K562 (cell line): ENCODE measurements around the gene TRPC1. TPM values are rescaled to one million over a fixed set of nuclear protein-coding genes. Genes with fewer than 3 reads are reported as not detected.
A peak's percentile ranks its signal among the peaks of the same experiment; 100 is the strongest.

ENCODE experiments used
- ATAC-seq: fragments of 200-7000 bp; cut with Tn5 transposase; 3 replicates; pipeline ENCODE4 v1.9.1; 2020; ENCODE audit warnings: moderate library complexity
- BruUV-seq: library from RNA; stranded (reverse); fragments of 400-500 nt; replicated peaks from 2 replicates; lab custom pipeline; 2021; lab: Mats Ljungman, UMichigan
- CTCF ChIA-PET: fragments of 300-600 bp; formaldehyde crosslinking; extraction: SDS; loops from one replicate; lab custom pipeline; 2021; ENCODE audit warnings: low intra/inter-chr PET ratio; lab: Yijun Ruan, JAX
- POLR2A ChIA-PET: fragments of 300-600, 350-650 bp; sonication (Branson Sonifier 250); formaldehyde crosslinking; extraction: SDS; loops from one replicate; lab custom pipeline; 2021; ENCODE audit warnings: antibody characterized with exemption, inconsistent platforms; lab: Yijun Ruan, JAX
- DNase-seq, 4 experiments: peaks; one replicate each; pipeline versions ENCODE4 v3.0.0 to v3.0.0-alpha.2; 2011 to 2018; ENCODE audit warnings: low spot score in 3 of 4, mixed read lengths in 3 of 4; ENCODE audit errors: extremely low read depth in 1 of 4
- FAIRE-seq: peaks from 2 replicates; lab custom pipeline; 2011; peaks lifted over from hg19 to GRCh38; lab: Jason Lieb, UNC
- H2AFZ ChIP-seq: 2 replicates; pipeline ENCODE4 v1.6.0; 2011; ENCODE audit warnings: low read depth, low read length, control low read depth, inconsistent platforms
- H3K27ac ChIP-seq: fragments of 200-600 bp; 3 replicates; pipeline ENCODE4 v1.8.0; 2011; ENCODE audit warnings: low read depth, mild to moderate bottlenecking, control low read depth, inconsistent platforms, low read length, moderate library complexity, mixed read lengths; ENCODE audit errors: extremely low read depth
- H3K27me3 ChIP-seq, 2 experiments: fragments of 300-600 bp in 1 of 2; 2 replicates in 1 of 2; 3 replicates in 1 of 2; pipeline versions ENCODE4 v1.6.0 to v1.8.0; 2011; ENCODE audit warnings: inconsistent platforms in 2 of 2, low read length in 2 of 2, mild to moderate bottlenecking in 1 of 2, mixed read lengths in 1 of 2, moderate library complexity in 1 of 2; ENCODE audit not compliant: control insufficient read depth in 2 of 2, insufficient read depth in 2 of 2
- H3K36me3 ChIP-seq: fragments of 300-600 bp; 3 replicates; pipeline ENCODE4 v1.8.0; 2011; ENCODE audit warnings: mild to moderate bottlenecking, low read length, inconsistent platforms; ENCODE audit not compliant: control insufficient read depth, insufficient read depth
- H3K4me1 ChIP-seq, 2 experiments: fragments of 200-600 bp in 1 of 2; replicated peaks in 1 of 2; 2 replicates in 1 of 2; 3 replicates in 1 of 2; pipeline versions ENCODE4 v1.5.1 to v1.8.0; 2011; ENCODE audit warnings: inconsistent platforms in 2 of 2, low read length in 2 of 2, mild to moderate bottlenecking in 1 of 2, mixed read lengths in 1 of 2, moderate library complexity in 1 of 2; ENCODE audit not compliant: control insufficient read depth in 2 of 2, insufficient read depth in 2 of 2
- H3K4me2 ChIP-seq: 2 replicates; pipeline ENCODE4 v1.6.1; 2011; ENCODE audit warnings: low read length, control low read depth, inconsistent platforms, mixed read lengths; ENCODE audit not compliant: insufficient read depth
- H3K4me3 ChIP-seq: fragments of 200-600 bp; sonication (generic), shearing (Covaris generic); 2 replicates; pipeline ENCODE4 v1.5.1; 2016; ENCODE audit warnings: control low read depth, inconsistent platforms
- H3K79me2 ChIP-seq: fragments of 200-600 bp; 3 replicates; pipeline ENCODE4 v1.8.0; 2011; ENCODE audit warnings: low read length, inconsistent platforms; ENCODE audit not compliant: control insufficient read depth, insufficient read depth
- H3K9ac ChIP-seq, 2 experiments: 2 replicates each; pipeline versions ENCODE4 v1.6.0 to v1.6.1; 2011; ENCODE audit warnings: low read depth in 2 of 2, low read length in 2 of 2, control low read depth in 1 of 2, inconsistent platforms in 1 of 2, mild to moderate bottlenecking in 1 of 2, mixed read lengths in 1 of 2; ENCODE audit not compliant: insufficient read depth in 1 of 2
- H3K9me1 ChIP-seq: one replicate; pipeline ENCODE4 v1.6.0; 2011; ENCODE audit warnings: inconsistent platforms, mild to moderate bottlenecking, low read length, moderate library complexity; ENCODE audit not compliant: control insufficient read depth, insufficient read depth
- H3K9me3 ChIP-seq: replicated peaks from 2 replicates; pipeline ENCODE4 v1.5.1; 2011; ENCODE audit warnings: low read depth, low read length, inconsistent platforms; ENCODE audit not compliant: control insufficient read depth, insufficient read depth
- H4K20me1 ChIP-seq: replicated peaks from 2 replicates; pipeline ENCODE4 v1.6.1; 2011; ENCODE audit warnings: low read length, inconsistent platforms, mixed read lengths; ENCODE audit not compliant: control insufficient read depth, insufficient read depth
- CBX3 ChIP-seq, 2 experiments: IDR thresholded peaks; 1 replicate in 1 of 2; 2 replicates in 1 of 2; pipeline ENCODE4 v1.6.1; 2012; ENCODE audit warnings: inconsistent platforms in 2 of 2, low read length in 2 of 2, borderline replicate concordance in 1 of 2, control low read depth in 1 of 2
- E2F4 ChIP-seq: sonication (generic); formaldehyde crosslinking; IDR thresholded peaks from 2 replicates; pipeline ENCODE4 v1.8.0; 2022; ENCODE audit warnings: mild to moderate bottlenecking, low read depth, missing genetic modification reagents
- EP400 ChIP-seq: fragments of 450-650 bp; IDR thresholded peaks from 2 replicates; pipeline ENCODE4 v1.6.1; 2017; ENCODE audit warnings: antibody characterized with exemption, mild to moderate bottlenecking, moderate library complexity
- GABPB1 ChIP-seq: sonication (generic); formaldehyde crosslinking; IDR thresholded peaks from 2 replicates; pipeline ENCODE4 v1.8.0; 2022; ENCODE audit warnings: mild to moderate bottlenecking, missing genetic modification reagents
- KDM5B ChIP-seq: fragments of 200-600 bp; sonication (generic); IDR thresholded peaks from 2 replicates; pipeline ENCODE4 v1.6.1; 2012; ENCODE audit warnings: low read depth, mild to moderate bottlenecking, moderate library complexity, low read length, control low read depth, inconsistent platforms; ENCODE audit not compliant: insufficient replicate concordance
- NFIX ChIP-seq: fragments of 250-450 bp; sonication (Bioruptor Pico); IDR thresholded peaks from 2 replicates; pipeline ENCODE4 v1.4.0; 2020; ENCODE audit warnings: low read depth, mild to moderate bottlenecking, moderate library complexity
- PURB ChIP-seq: sonication (generic); formaldehyde crosslinking; IDR thresholded peaks from 2 replicates; pipeline ENCODE4 v1.9.0; 2021; ENCODE audit warnings: low read depth, mild to moderate bottlenecking, missing genetic modification reagents
- RBM17 ChIP-seq: fragments of 200-400 bp; formaldehyde crosslinking; IDR thresholded peaks from 2 replicates; pipeline ENCODE4 v1.6.1; 2017; ENCODE audit warnings: low read depth, mild to moderate bottlenecking, low read length, borderline replicate concordance
- RREB1 ChIP-seq: fragments of 250-450 bp; sonication (Bioruptor Pico); IDR thresholded peaks from 2 replicates; pipeline ENCODE4 v1.4.0; 2020
- SMARCB1 ChIP-seq: IDR thresholded peaks from 2 replicates; pipeline ENCODE4 v1.6.1; 2011; ENCODE audit warnings: improper control_type of control experiment, low read depth; ENCODE audit not compliant: insufficient read length
- SMC3 ChIP-seq: conservative IDR thresholded peaks from 2 replicates; pipeline ENCODE4 v1.6.1; 2011; ENCODE audit warnings: low read depth, low read length, improper control_type of control experiment; ENCODE audit not compliant: insufficient read depth
- U2AF1 ChIP-seq: fragments of 200-400 bp; formaldehyde crosslinking; optimal IDR thresholded peaks from 2 replicates; pipeline ENCODE3; 2017; ENCODE audit warnings: mild to moderate bottlenecking, low read depth, low read length, moderate library complexity
- ZFPM2 ChIP-seq: fragments of 250-450 bp; sonication (Bioruptor Pico); IDR thresholded peaks from 2 replicates; pipeline ENCODE4 v1.5.1; 2022; ENCODE audit warnings: mild to moderate bottlenecking
- ZNF324 ChIP-seq: fragments of 250-450 bp; sonication (Bioruptor Pico); IDR thresholded peaks from 2 replicates; pipeline ENCODE4 v1.4.0; 2020; ENCODE audit warnings: mild to moderate bottlenecking
- ZNF444 ChIP-seq: fragments of 250-450 bp; sonication (Bioruptor Pico); IDR thresholded peaks from 2 replicates; pipeline ENCODE4 v1.4.0; 2020; ENCODE audit warnings: mild to moderate bottlenecking, moderate library complexity
- WGBS: fragments of 100-300 bp; shearing (Covaris generic); methylation state at CpG from one replicate; pipeline ENCODE4 v1.1.6; 2016; ENCODE audit warnings: low coverage, mixed read lengths; ENCODE audit not compliant: insufficient coverage; ENCODE audit errors: missing lambda C conversion rate; 5-methylcytosine and 5-hydroxymethylcytosine counted together
- in situ Hi-C: fragments of 300-500 bp; cut with MboI; formaldehyde crosslinking; loops from 4 replicates; pipeline ENCODE4 v1.15.0; 2018; ENCODE audit warnings: inconsistent platforms, mixed read lengths
- intact Hi-C: fragments of 100-400 bp; cut with micrococcal nuclease; formaldehyde crosslinking; loops from 2 replicates; pipeline ENCODE4 v1.14.2; 2022
- polyA plus RNA-seq, 8 experiments: library from polyadenylated mRNA; depleted of rRNA in 4 of 8; stranded (reverse) in 5 of 8; unstranded in 3 of 8; fragments of >200 nt; fragmentation: Nextera tagmentation in 2 of 8; fragmentation: Illumina TruSeq in 1 of 8; extraction: Ambion mirVana in 2 of 8; extraction: Trizol in 1 of 8; gene quantifications; 2 replicates each; pipeline versions ENCODE4 v1.2.1 to v1.2.3, GENCODE V29; 2011 to 2014; ENCODE audit warnings: inconsistent platforms in 1 of 8, missing spikeins in 1 of 8
- total RNA-seq, 7 experiments: library from RNA; depleted of rRNA in 6 of 7; stranded (reverse); fragments of >200 nt in 6 of 7; fragmentation: Illumina TruSeq in 2 of 7; extraction: Trizol in 2 of 7; gene quantifications; 2 replicates each; pipeline versions ENCODE4 v1.2.1 to v1.2.3, GENCODE V29; 2011 to 2021; ENCODE audit warnings: low replicate concordance in 1 of 7

TRPC1 gene
- total and polyA plus RNA-seq, 9 of the 15 experiments (the other 6 are each of a cell fraction or from before 2014, with no cell fraction given): 1.4 to 6.5 (median 3.0) TPM

DNA sequence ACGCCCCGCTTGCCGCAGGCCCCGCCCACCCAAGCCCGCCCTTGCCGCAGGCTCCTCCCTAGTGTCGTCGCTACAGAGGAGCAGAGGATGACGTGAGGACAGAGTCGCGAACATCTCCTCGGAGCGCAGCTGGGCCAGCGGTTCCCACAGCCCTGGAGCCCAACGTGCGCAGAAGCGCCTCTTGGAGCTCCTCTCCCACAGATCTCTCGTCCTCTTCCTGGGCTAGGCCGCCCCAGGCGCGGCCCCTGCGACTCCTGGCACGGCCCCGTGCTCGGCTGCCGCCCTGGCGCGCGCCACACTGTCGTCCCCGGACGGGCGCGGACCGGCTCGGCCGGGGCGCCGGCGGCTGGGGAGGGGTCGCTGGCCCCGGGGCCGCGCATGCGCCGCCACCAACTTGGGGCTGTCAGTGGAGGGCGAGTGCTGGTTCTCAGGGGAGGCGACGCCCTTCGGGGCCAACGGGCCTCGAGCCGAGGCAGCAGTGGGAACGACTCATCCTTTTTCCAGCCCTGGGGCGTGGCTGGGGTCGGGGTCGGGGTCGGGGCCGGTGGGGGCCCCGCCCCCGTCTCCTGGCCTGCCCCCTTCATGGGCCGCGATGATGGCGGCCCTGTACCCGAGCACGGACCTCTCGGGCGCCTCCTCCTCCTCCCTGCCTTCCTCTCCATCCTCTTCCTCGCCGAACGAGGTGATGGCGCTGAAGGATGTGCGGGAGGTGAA, at the start of gene TRPC1 (continued):
- no peak for TF ChIP-seq PURB (CRISPR knock-in tag)
- peak; percentile 57 for TF ChIP-seq KDM5B
- no peak for TF ChIP-seq U2AF1
- no peak for TF ChIP-seq GABPB1 (CRISPR knock-in tag)
- no peak for TF ChIP-seq NFIX
- no peak for TF ChIP-seq SMC3
- no peak for TF ChIP-seq CBX3 (IDR thresholded peaks at IDR 0.05; ENCODE audit: borderline replicate concordance in 1 of 2, low read length in 2 of 2)
- TF ChIP-seq, all 486 proteins: peak for 57

- no TSS peak for BruUV-seq
- Histone ChIP-seq H3K27ac (no peak overlapping the region), H3K9ac (no peak overlapping the region), H2AFZ (no peak overlapping the region), H3K27me3 (no peaks in the 10 kb centered on the region), H3K79me2 (no peaks in the 10 kb centered on the region), H3K9me3 (no peaks in the 10 kb centered on the region), H3K4me3 (no peak overlapping the region), H3K36me3 (peaks cover 2% of the 10 kb centered on the region; the same call in 2 of the 3 replicates), H3K4me2 (no peak overlapping the region), H3K4me1 (no peaks in the 10 kb centered on the region), H4K20me1 (no peaks in the 10 kb centered on the region), H3K9me1 (no peaks in the 10 kb centered on the region)
- WGBS: 74% methylated on average over 2 of the region's 2 CpGs
- POLR2A ChIA-PET: no interaction called here
- DNase-seq: no peak
- in situ Hi-C loops: no loop called here
- CTCF ChIA-PET: no interaction called here
- no peak for FAIRE-seq
- intact Hi-C loops: no loop called here
- no peak for ATAC-seq
- TF ChIP-seq EP400: no peak
- TF ChIP-seq E2F4 (CRISPR knock-in tag): no peak
- TF ChIP-seq RBM17: no peak
- no peak for TF ChIP-seq ZNF444
- no peak for TF ChIP-seq SMARCB1
- no peak for TF ChIP-seq ZNF324 (CRISPR knock-in tag)
- TF ChIP-seq ZFPM2: no peak
- no peak for TF ChIP-seq RREB1 (CRISPR knock-in tag)
Measured at GRCh38 chr3:142676151-142676550, 47.7 kb upstream of the TRPC1 start.
